H1 (cell line): ENCODE measurements around the gene MB. TPM values are rescaled to one million over a fixed set of nuclear protein-coding genes. Genes with fewer than 3 reads are reported as not detected.

ENCODE experiments used
- CTCF ChIA-PET: fragments of 300-600 bp; sonication (Branson Sonifier 250); formaldehyde crosslinking; loops from one replicate; lab custom pipeline; 2021; ENCODE audit not compliant: partially characterized antibody; lab: Charles Lee
- POLR2A ChIA-PET: fragments of 300-600 bp; sonication (Branson Sonifier 250); formaldehyde crosslinking; loops from one replicate; lab custom pipeline; 2021; ENCODE audit warnings: inconsistent platforms; ENCODE audit not compliant: partially characterized antibody; lab: Charles Lee
- DNase-seq, 2 experiments: peaks; one replicate each; pipeline versions ENCODE4 v3.0.0 to v3.0.0-alpha.2; 2010 to 2022; ENCODE audit warnings: low spot score in 2 of 2, low read depth in 1 of 2, mixed read lengths in 1 of 2
- FAIRE-seq: peaks from 2 replicates; lab custom pipeline; 2011; peaks lifted over from hg19 to GRCh38; lab: Jason Lieb, UNC
- H2AFZ ChIP-seq: 2 replicates; pipeline ENCODE4 v1.8.1; 2012; ENCODE audit warnings: low read length, inconsistent platforms
- H2AK5ac ChIP-seq: 2 replicates; pipeline ENCODE4 v1.6.1; 2013; ENCODE audit warnings: low read depth, low read length
- H2BK120ac ChIP-seq: replicated peaks from 2 replicates; pipeline ENCODE3; 2013; ENCODE audit warnings: low read depth, low read length, inconsistent platforms
- H2BK12ac ChIP-seq: 2 replicates; pipeline ENCODE4 v1.6.1; 2013; ENCODE audit warnings: low read depth, low read length
- H2BK15ac ChIP-seq: 2 replicates; pipeline ENCODE4 v1.6.1; 2013; ENCODE audit warnings: low read length
- H2BK20ac ChIP-seq: 2 replicates; pipeline ENCODE4 v1.6.1; 2013; ENCODE audit warnings: low read length
- H2BK5ac ChIP-seq: 2 replicates; pipeline ENCODE4 v1.6.1; 2013; ENCODE audit warnings: low read depth, low read length
- H3K14ac ChIP-seq: 2 replicates; pipeline ENCODE4 v1.6.1; 2013; ENCODE audit warnings: inconsistent platforms; ENCODE audit not compliant: insufficient read length
- H3K18ac ChIP-seq: 2 replicates; pipeline ENCODE4 v1.6.1; 2013; ENCODE audit warnings: low read length; ENCODE audit errors: extremely low read depth
- H3K23ac ChIP-seq: 2 replicates; pipeline ENCODE4 v1.6.1; 2013; ENCODE audit warnings: inconsistent platforms; ENCODE audit not compliant: insufficient read length
- H3K23me2 ChIP-seq: 2 replicates; pipeline ENCODE4 v1.6.1; 2013; ENCODE audit warnings: low read depth, low read length
- H3K27ac ChIP-seq: 2 replicates; pipeline ENCODE4 v1.6.1; 2011; ENCODE audit warnings: low read depth, low read length, inconsistent platforms
- H3K27me3 ChIP-seq, 4 experiments: replicated peaks in 1 of 4; 1 replicate in 1 of 4; 2 replicates in 3 of 4; pipeline versions ENCODE4 v1.6.1 to v1.8.1; 2011 to 2013; ENCODE audit warnings: low read length in 3 of 4, mild to moderate bottlenecking in 3 of 4, inconsistent platforms in 2 of 4, mixed read lengths in 2 of 4, moderate library complexity in 1 of 4; ENCODE audit not compliant: control insufficient read depth in 3 of 4, insufficient read depth in 3 of 4; ENCODE audit errors: extremely low read depth in 1 of 4
- H3K36me3 ChIP-seq, 4 experiments: 2 replicates each; pipeline versions ENCODE4 v1.6.1 to v1.8.1; 2011 to 2013; ENCODE audit warnings: mild to moderate bottlenecking in 4 of 4, low read length in 3 of 4, moderate library complexity in 2 of 4, control low read depth in 1 of 4, inconsistent platforms in 1 of 4; ENCODE audit not compliant: insufficient read depth in 4 of 4, control insufficient read depth in 2 of 4
- H3K4ac ChIP-seq: replicated peaks from 2 replicates; pipeline ENCODE3; 2013; ENCODE audit warnings: low read length, low read depth, mixed read lengths, inconsistent platforms; ENCODE audit not compliant: insufficient read length
- H3K4me1 ChIP-seq, 4 experiments: replicated peaks in 1 of 4; 1 replicate in 1 of 4; 2 replicates in 3 of 4; pipeline versions ENCODE4 v1.6.1 to v1.8.1; 2011 to 2013; ENCODE audit warnings: low read length in 3 of 4, inconsistent platforms in 2 of 4, mixed read lengths in 1 of 4; ENCODE audit not compliant: insufficient read depth in 4 of 4, control insufficient read depth in 3 of 4
- H3K4me2 ChIP-seq, 2 experiments: 2 replicates each; pipeline versions ENCODE4 v1.6.1 to v1.8.1; 2011 to 2013; ENCODE audit warnings: low read depth in 2 of 2, low read length in 2 of 2, control low read depth in 1 of 2, inconsistent platforms in 1 of 2, mild to moderate bottlenecking in 1 of 2; ENCODE audit not compliant: insufficient read depth in 1 of 2
- H3K4me3 ChIP-seq, 4 experiments: fragments of 200-600, 300-600 bp in 1 of 4; sonication (generic), shearing (Covaris generic), sonication (Bioruptor Twin) in 1 of 4; 2 replicates each; pipeline versions ENCODE4 v1.5.1 to v1.8.1; 2011 to 2016; ENCODE audit warnings: low read length in 4 of 4, low read depth in 3 of 4, control low read depth in 2 of 4, inconsistent platforms in 2 of 4, mild to moderate bottlenecking in 2 of 4, mixed read lengths in 1 of 4, moderate library complexity in 1 of 4; ENCODE audit not compliant: insufficient read depth in 2 of 4; ENCODE audit errors: extremely low read depth in 1 of 4
- H3K56ac ChIP-seq: replicated peaks from 2 replicates; pipeline ENCODE3; 2013; ENCODE audit warnings: low read depth, mild to moderate bottlenecking, mixed read lengths, low read length, inconsistent platforms; ENCODE audit not compliant: insufficient read length
- H3K79me1 ChIP-seq: 2 replicates; pipeline ENCODE4 v1.6.1; 2013; ENCODE audit warnings: low read depth, low read length, control low read depth
- H3K79me2 ChIP-seq, 2 experiments: 2 replicates each; pipeline versions ENCODE4 v1.6.1 to v1.8.1; 2012 to 2013; ENCODE audit warnings: low read length in 2 of 2, mild to moderate bottlenecking in 2 of 2, inconsistent platforms in 1 of 2; ENCODE audit not compliant: insufficient read depth in 2 of 2, control insufficient read depth in 1 of 2
- H3K9ac ChIP-seq, 4 experiments: replicated peaks in 1 of 4; 1 replicate in 1 of 4; 2 replicates in 3 of 4; pipeline versions ENCODE4 v1.6.1 to v1.8.1; 2011 to 2013; ENCODE audit warnings: low read depth in 3 of 4, low read length in 3 of 4, control low read depth in 2 of 4, mild to moderate bottlenecking in 2 of 4, moderate library complexity in 2 of 4, inconsistent platforms in 1 of 4; ENCODE audit errors: extremely low read depth in 1 of 4
- H3K9me3 ChIP-seq, 2 experiments: 2 replicates each; pipeline versions ENCODE4 v1.6.1 to v1.8.1; 2012 to 2013; ENCODE audit warnings: mild to moderate bottlenecking in 2 of 2, moderate library complexity in 2 of 2, control low read depth in 1 of 2, inconsistent platforms in 1 of 2, low read depth in 1 of 2, low read length in 1 of 2, mixed read lengths in 1 of 2; ENCODE audit not compliant: insufficient read depth in 2 of 2
- H4K20me1 ChIP-seq, 2 experiments: replicated peaks in 1 of 2; 2 replicates each; pipeline versions ENCODE3 to v1.8.1; 2011 to 2013; ENCODE audit warnings: inconsistent platforms in 2 of 2, low read length in 2 of 2, mild to moderate bottlenecking in 1 of 2; ENCODE audit not compliant: insufficient read depth in 2 of 2, control insufficient read depth in 1 of 2
- H4K5ac ChIP-seq: 2 replicates; pipeline ENCODE4 v1.6.1; 2013; ENCODE audit warnings: low read length, low read depth, mixed read lengths, inconsistent platforms; ENCODE audit not compliant: insufficient read length
- H4K8ac ChIP-seq: 2 replicates; pipeline ENCODE4 v1.8.0; 2013; ENCODE audit warnings: mild to moderate bottlenecking, moderate library complexity, low read length, inconsistent platforms; ENCODE audit not compliant: insufficient read depth; ENCODE audit errors: extremely low read depth
- H4K91ac ChIP-seq: replicated peaks from 2 replicates; pipeline ENCODE3; 2013; ENCODE audit warnings: low read length, mixed read lengths, inconsistent platforms; ENCODE audit not compliant: insufficient read length
- CHD1 ChIP-seq: IDR thresholded peaks from 2 replicates; pipeline ENCODE4 v1.6.1; 2012; ENCODE audit warnings: low read depth, low read length, improper control_type of control experiment
- CREB1 ChIP-seq: IDR thresholded peaks from 2 replicates; pipeline ENCODE4 v1.6.1; 2012; ENCODE audit warnings: inconsistent platforms
- E2F6 ChIP-seq: IDR thresholded peaks from 2 replicates; pipeline ENCODE4 v1.6.1; 2012; ENCODE audit warnings: inconsistent platforms
- EGR1 ChIP-seq: IDR thresholded peaks from 2 replicates; pipeline ENCODE4 v1.6.1; 2011; ENCODE audit warnings: low read depth, low read length, borderline replicate concordance
- EP300 ChIP-seq, 2 experiments: IDR thresholded peaks; 1 replicate in 1 of 2; 2 replicates in 1 of 2; pipeline ENCODE4 v1.6.1; 2011 to 2012; ENCODE audit warnings: low read depth in 2 of 2, low read length in 2 of 2, mild to moderate bottlenecking in 2 of 2, borderline replicate concordance in 1 of 2, inconsistent platforms in 1 of 2, moderate library complexity in 1 of 2
- HDAC2 ChIP-seq, 2 experiments: fragments of 300-600 bp in 1 of 2; sonication (generic) in 1 of 2; IDR thresholded peaks; 2 replicates each; pipeline ENCODE4 v1.6.1; 2011 to 2012; ENCODE audit warnings: low read depth in 2 of 2, low read length in 2 of 2, mild to moderate bottlenecking in 2 of 2, moderate library complexity in 2 of 2, borderline replicate concordance in 1 of 2, inconsistent platforms in 1 of 2
- HDAC6 ChIP-seq: IDR thresholded peaks from one replicate; pipeline ENCODE4 v1.7.1; 2012; ENCODE audit warnings: low read depth, mild to moderate bottlenecking, inconsistent platforms, low read length, moderate library complexity
- JUN ChIP-seq: IDR thresholded peaks from 2 replicates; pipeline ENCODE4 v1.6.1; 2011; ENCODE audit warnings: low read depth, mild to moderate bottlenecking, improper control_type of control experiment, low read length
- NANOG ChIP-seq: IDR thresholded peaks from 2 replicates; pipeline ENCODE4 v1.6.1; 2011; ENCODE audit warnings: low read length, low read depth, mild to moderate bottlenecking, inconsistent platforms; ENCODE audit not compliant: insufficient read depth, poor library complexity, severe bottlenecking
- RFX5 ChIP-seq: IDR thresholded peaks from 2 replicates; pipeline ENCODE4 v1.6.1; 2011; ENCODE audit warnings: low read depth, low read length, improper control_type of control experiment, borderline replicate concordance
- RXRA ChIP-seq: IDR thresholded peaks from 2 replicates; pipeline ENCODE4 v1.6.1; 2011; ENCODE audit warnings: low read depth, mild to moderate bottlenecking, low read length, moderate library complexity; ENCODE audit not compliant: insufficient read depth
- TAF1 ChIP-seq: IDR thresholded peaks from 2 replicates; pipeline ENCODE4 v1.6.1; 2011; ENCODE audit warnings: mild to moderate bottlenecking, low read depth, low read length
- TCF12 ChIP-seq: IDR thresholded peaks from 2 replicates; pipeline ENCODE4 v1.6.1; 2011; ENCODE audit warnings: low read depth, mild to moderate bottlenecking, low read length
- TEAD4 ChIP-seq: IDR thresholded peaks from 2 replicates; pipeline ENCODE4 v1.6.1; 2012; ENCODE audit warnings: low read depth, low read length, inconsistent platforms, mixed read lengths
- WGBS, 2 experiments: shearing (Covaris generic) in 1 of 2; methylation state at CpG; one replicate each; pipeline versions ENCODE4 v1.1.6 to v1.1.7; 2013 to 2015; ENCODE audit warnings: low lambda C conversion rate in 2 of 2, mixed read lengths in 2 of 2, inconsistent platforms in 1 of 2, low coverage in 1 of 2, missing lambda C conversion rate in 1 of 2; ENCODE audit not compliant: insufficient replicate concordance in 2 of 2, insufficient coverage in 1 of 2, insufficient read length in 1 of 2; ENCODE audit errors: extremely low coverage in 1 of 2, missing lambda C conversion rate in 1 of 2; 5-methylcytosine and 5-hydroxymethylcytosine counted together
- polyA plus RNA-seq, 7 experiments: library from polyadenylated mRNA; depleted of rRNA in 3 of 7; stranded (reverse) in 5 of 7; unstranded in 2 of 7; fragments of >200 nt in 5 of 7; fragments of 200-250 nt in 2 of 7; gene quantifications; 1 replicate in 5 of 7; 2 replicates in 1 of 7; 4 replicates in 1 of 7; pipeline versions ENCODE4 v1.2.1 to v1.2.3, GENCODE V29; 2011 to 2013; ENCODE audit warnings: missing spikeins in 2 of 7, mixed read lengths in 2 of 7
- total RNA-seq: library from RNA; stranded (reverse); fragmentation: NEBNext Ultra II Directional; extraction: Animal tissue kit (Norgen Biotek cat#: 25700); gene quantifications from 2 replicates; pipeline ENCODE4 v1.2.1, GENCODE V29; 2021

MB gene
- total and polyA plus RNA-seq, 2 of the 8 experiments (the other 6 are each of a cell fraction or from before 2014, with no cell fraction given) = 1.5 TPM; not detected in 1

DNA sequence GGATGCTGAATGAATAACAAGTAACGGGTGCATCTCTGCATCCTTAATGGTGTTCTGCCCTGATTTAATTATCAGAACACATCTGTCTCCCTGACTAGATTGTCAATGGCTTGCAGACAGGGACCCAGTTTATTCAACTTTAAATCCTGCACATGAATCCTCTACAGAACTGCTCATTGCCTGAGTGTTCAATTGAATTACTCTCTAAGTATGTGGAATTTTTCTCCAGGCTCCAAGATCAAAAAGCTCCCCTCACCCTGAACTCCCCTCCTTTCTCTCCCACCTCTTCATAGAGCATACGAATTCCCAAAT, 11.8 kb downstream of the MB start:
- no peak overlapping the region for H3K27ac ChIP-seq
- H4K91ac ChIP-seq = no peak overlapping the region
- H3K4ac ChIP-seq = no peak overlapping the region
- H3K4me2 ChIP-seq = no peak overlapping the region
- FAIRE-seq (no peak), DNase-seq (no peak)
- H2BK20ac ChIP-seq = no peak overlapping the region
- CTCF ChIA-PET = no interaction called here
- H3K18ac ChIP-seq = no peak overlapping the region
- H2AFZ ChIP-seq = no peak overlapping the region
- no peak overlapping the region for H2BK15ac ChIP-seq
- no peak overlapping the region for H4K8ac ChIP-seq
- 96% methylated on average over 2 of the region's 2 CpGs; no CpG with 5 or more reads in 1 of the 2 experiments for WGBS, 2 experiments
- no peak overlapping the region for H3K14ac ChIP-seq
- H3K79me2 ChIP-seq = peaks cover 0 to 3% of the 10 kb centered on the region in 2 experiments; a peak in 1 of 4 replicates
- no peak overlapping the region for H3K23ac ChIP-seq
- no peaks in the 10 kb centered on the region for H3K36me3 ChIP-seq
- H3K4me3 ChIP-seq = no peak overlapping the region
- no peak overlapping the region for H2AK5ac ChIP-seq
- no peak overlapping the region for H2BK120ac ChIP-seq
- H3K4me1 ChIP-seq = no peaks in the 10 kb centered on the region
- POLR2A ChIA-PET = interaction anchor here (0.7 kb wide), 1 partner anchor 11 kb away, joined by 3 read pairs; no protein-coding TSS in a partner anchor
- H3K9ac ChIP-seq = no peak overlapping the region
- no peak overlapping the region for H4K5ac ChIP-seq
- no peak overlapping the region for H3K56ac ChIP-seq
- no peaks in the 10 kb centered on the region; a peak in 1 of 7 replicates for H3K27me3 ChIP-seq
- peaks cover 4% of the 10 kb centered on the region for H3K23me2 ChIP-seq
- peaks cover 0 to 4% of the 10 kb centered on the region in 2 experiments for H4K20me1 ChIP-seq
- no peaks in the 10 kb centered on the region; the same call in 1 of the 2 replicates for H3K79me1 ChIP-seq
- H2BK12ac ChIP-seq = no peak overlapping the region
- no peak overlapping the region for H2BK5ac ChIP-seq
- peaks cover 0 to 7% of the 10 kb centered on the region in 2 experiments; a peak in 1 of 4 replicates for H3K9me3 ChIP-seq
- TF ChIP-seq RXRA (no peak), NANOG (no peak), CHD1 (no peak), EGR1 (no peak), TAF1 (no peak), EP300 (IDR thresholded peaks at IDR 0.05; ENCODE audit: borderline replicate concordance in 1 of 2, low read depth in 2 of 2, low read length in 2 of 2) (no peak), TCF12 (no peak), CREB1 (no peak), TEAD4 (no peak), E2F6 (no peak), JUN (no peak), RFX5 (no peak), HDAC6 (no peak), HDAC2 (IDR thresholded peaks at IDR 0.05; ENCODE audit: borderline replicate concordance in 1 of 2, low read depth in 2 of 2, low read length in 2 of 2) (no peak)
